Eye (tissue), 1 donor: ENCODE measurements around the gene TMEM131.
"Not testable (repeated sequence)": the region's sequence is repeated elsewhere in the genome, so short reads cannot be mapped to it uniquely, and the experiment has no call there.

ENCODE experiments used
- DNase-seq: peaks from one replicate; pipeline ENCODE4 v3.0.0-alpha.2; 2015

TMEM131 gene

GRCh38 chr2:97848306-97848705, 147.4 kb downstream of the TMEM131 start:
- DNase-seq, result no peak

- DNase-seq, result not testable (repeated sequence)
These were observed 149.0 kb downstream of the TMEM131 start for GRCh38 chr2:97846716-97847115.

- DNase-seq, result no peak
These were observed 149.9 kb downstream of the TMEM131 start for GRCh38 chr2:97845818-97846217.

GRCh38 chr2:97845133-97845532, 150.6 kb downstream of the TMEM131 start:
- DNase-seq, result no peak

DNA sequence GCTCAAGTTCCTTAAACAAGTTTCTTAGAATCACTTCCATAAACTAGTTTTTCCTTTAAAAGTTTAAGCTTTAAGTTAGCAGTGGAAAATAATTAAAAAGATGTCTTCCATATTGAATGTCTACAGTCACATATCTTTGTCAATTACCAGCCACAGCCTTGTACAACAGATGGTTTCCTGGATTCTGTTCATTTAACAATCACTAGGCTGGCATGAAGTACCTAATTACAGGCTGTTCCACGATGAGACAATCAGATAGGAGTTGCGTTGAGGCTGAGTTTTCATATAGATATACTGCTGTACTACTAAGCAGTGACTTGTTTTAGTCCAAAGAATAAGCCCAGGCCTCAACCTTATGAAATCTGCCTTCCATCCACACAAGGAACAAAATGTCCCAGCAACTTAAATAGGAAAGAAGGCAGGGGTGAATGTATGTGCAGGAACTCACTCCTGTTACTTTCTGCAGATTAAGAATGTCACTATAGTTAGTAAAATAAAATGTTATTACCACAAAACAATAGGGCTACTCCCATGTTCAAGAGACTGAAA, 151.4 kb downstream of the TMEM131 start:
- peak; percentile 10 for DNase-seq

- DNase-seq, result no peak
These were observed 155.6 kb downstream of the TMEM131 start for GRCh38 chr2:97840198-97840597.

DNA sequence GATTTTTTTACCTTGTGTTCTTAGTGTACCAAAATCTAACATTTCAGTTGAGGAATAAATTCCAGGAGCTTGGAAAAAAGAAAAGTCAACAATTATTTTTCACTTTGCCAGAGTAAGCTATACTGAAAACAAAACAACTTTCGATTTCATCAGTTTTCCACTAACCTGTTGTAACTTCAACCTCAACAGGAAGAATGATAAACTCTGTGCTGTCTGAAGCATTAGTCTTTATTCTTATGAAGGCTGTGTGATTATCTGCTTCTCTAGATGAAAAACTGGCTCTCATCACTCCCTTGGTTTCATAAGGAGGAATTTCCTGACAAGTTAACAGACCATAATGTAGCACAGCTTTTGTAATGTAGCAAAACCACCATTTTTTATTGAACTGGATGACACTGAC, 161.1 kb downstream of the TMEM131 start:
- no peak for DNase-seq

DNA sequence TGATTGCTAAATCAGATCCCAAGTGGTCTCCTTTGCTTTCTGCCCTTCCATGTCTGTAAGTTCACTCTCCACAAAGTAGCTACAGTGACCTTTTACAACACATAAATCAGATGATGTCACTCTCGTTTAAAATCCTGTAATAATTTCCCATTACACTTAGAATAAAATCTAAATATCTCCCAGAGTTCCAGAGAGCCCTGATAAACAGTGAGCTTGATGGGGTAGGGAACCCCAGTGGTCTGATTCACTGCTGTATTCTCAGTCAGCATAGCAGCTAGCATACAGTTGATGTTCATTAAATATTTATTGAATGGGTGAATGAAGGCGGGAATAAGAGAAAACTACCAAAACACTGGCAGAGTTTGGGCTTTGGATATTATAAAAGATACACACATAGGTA, 164.6 kb downstream of the TMEM131 start:
- DNase-seq, result peak; percentile 9

- not testable (repeated sequence) for DNase-seq
These were observed 166.5 kb downstream of the TMEM131 start for GRCh38 chr2:97829255-97829654.

GRCh38 chr2:97827013-97827412, 168.7 kb downstream of the TMEM131 start:
- DNase-seq, result not testable (repeated sequence)

DNA sequence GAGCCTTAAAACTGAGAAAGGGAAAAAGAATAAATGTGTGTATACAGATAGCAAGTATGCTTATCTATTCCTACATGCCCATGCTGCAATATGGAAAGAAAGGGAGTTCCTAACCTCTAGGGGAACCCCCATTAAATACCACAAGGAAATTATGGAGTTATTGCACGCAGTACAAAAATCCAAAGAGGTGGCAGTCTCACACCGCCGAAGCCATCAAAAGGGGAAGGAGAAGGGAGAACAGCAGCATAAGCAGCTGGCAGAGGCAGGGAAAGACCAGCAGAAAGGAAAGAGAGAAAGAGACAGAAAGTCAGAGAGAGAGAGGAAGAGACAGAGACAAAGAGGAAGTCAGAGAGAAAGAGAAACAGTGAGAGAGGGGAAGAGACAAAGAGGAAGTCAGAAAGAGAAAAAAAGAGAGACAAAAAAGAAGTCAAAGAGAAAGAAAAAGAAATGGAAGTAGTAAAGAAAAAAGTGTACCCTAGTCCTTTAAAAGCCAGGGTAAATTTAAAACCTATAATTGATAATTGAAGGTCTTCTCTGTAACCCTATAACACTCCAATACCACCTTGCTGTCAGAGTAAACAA, 169.4 kb downstream of the TMEM131 start:
- DNase-seq, result not testable (repeated sequence)

GRCh38 chr2:97824011-97824410, 171.7 kb downstream of the TMEM131 start:
- DNase-seq, result not testable (repeated sequence)

GRCh38 chr2:97821862-97822261, 173.9 kb downstream of the TMEM131 start:
- not testable (repeated sequence) for DNase-seq

GRCh38 chr2:97819754-97820153, 176.0 kb downstream of the TMEM131 start:
- DNase-seq, result no peak

DNA sequence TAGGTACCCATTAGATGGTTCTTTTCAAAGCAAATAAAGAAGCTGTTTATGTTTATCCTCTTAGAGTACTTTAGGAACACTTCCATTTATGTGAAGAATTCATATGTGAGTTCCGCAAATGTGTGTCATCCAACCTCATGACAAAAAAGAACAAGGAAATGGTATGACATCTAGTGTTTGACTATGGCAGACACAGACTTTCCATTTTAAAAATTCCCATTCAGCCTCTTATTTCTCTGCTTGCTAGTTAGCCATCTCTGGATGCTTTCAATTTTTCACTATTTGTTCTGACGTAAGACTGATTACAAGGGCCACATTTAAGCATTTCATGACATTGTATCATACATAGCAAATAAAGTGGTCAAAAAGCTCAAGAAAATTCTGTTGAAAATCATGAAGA, 179.3 kb downstream of the TMEM131 start:
- DNase-seq, result no peak

- no peak for DNase-seq
These were observed 182.8 kb downstream of the TMEM131 start for GRCh38 chr2:97812931-97813330.

- no peak for DNase-seq
These were observed 186.9 kb downstream of the TMEM131 start for GRCh38 chr2:97808816-97809215.

GRCh38 chr2:97806738-97807618, 188.8 kb downstream of the TMEM131 start:
- peak; percentile 88 for DNase-seq

DNA sequence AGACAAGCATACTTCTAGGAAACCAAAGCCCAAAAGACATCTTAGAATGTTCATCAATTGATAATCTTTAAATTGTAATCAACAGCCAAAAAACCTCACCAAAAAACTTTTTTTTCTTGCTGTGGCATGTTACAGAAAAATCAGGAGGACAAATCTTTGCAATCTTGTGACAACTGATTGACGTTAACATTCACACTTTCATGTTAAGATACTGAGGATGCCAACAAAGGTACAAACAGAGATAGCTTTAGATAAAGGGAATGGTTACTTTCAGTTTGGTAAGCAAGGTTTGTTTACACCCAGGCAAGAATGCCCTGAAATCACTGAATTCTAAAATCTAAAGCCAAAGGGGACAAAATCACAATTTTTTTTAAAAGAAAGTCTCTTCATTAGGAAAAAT, 190.0 kb downstream of the TMEM131 start:
- no peak for DNase-seq

DNA sequence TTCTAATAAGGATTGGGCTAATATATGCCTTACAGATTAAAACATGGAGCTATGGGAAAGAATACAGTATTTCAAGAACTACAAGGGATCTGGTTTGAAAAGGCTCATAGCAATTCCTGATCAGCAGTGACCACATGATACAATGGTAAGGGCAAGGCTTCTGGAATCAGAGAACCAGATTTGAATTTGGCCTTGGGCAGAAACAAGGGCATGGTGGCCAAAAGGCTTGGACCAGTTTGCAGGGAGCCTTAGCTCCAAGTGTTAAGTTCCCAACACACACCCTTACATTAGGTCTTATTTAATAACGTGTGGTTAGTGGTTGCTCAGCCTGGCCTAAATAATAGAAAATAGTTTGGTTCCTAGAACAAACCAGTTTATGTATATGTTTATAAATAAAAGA, 194.7 kb downstream of the TMEM131 start:
- no peak for DNase-seq

- no peak for DNase-seq
These were observed 197.3 kb downstream of the TMEM131 start for GRCh38 chr2:97798416-97798815.

DNA sequence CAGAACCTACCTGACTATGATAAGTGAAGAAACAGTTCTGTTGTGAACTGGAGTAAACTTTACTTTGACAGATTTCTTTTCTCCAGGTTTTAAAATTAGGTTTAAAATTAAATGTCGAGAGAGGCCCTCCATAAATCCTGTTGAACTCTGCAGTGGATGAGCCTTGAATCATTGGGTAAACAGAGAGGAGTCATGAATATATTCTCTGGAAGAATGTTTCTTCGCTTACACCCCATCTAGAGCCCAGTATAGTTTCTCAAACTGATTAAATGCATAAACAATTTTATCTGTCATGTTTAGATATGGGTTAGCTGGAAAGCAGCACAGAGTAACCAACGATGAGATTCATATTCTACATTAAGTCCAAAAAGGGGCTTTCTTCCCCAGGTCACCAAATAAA, 198.4 kb downstream of the TMEM131 start:
- DNase-seq, result no peak

DNA sequence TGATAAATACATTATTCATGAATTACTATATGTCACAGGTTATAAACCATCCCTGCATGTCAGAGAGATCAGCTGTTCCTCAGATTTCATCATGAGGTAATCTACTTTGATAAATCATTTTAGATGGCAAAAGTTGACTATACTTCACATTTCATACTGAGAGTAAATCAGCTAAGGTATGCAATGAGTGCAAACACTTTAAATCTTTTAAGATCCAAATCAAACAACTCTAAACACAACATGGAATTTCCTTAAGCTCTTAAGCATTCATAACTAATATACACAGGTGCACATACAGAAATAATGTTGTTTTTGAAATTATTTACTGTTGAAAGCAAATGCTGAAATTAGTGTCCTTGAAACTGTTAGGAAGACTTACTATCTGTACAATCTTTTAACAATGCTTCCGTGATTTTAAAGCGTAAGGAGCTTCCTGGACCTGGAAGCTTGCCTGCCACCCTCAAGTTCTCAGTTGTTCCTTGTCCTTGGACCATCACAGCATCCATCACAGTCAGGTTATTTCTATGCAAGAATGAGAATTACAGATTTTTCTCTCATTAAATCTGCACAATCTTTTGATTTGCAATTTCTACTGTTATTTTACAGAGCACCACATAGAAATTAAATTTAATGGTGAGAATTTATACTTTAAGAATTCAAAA, 199.2 kb downstream of the TMEM131 start:
- no peak for DNase-seq

DNA sequence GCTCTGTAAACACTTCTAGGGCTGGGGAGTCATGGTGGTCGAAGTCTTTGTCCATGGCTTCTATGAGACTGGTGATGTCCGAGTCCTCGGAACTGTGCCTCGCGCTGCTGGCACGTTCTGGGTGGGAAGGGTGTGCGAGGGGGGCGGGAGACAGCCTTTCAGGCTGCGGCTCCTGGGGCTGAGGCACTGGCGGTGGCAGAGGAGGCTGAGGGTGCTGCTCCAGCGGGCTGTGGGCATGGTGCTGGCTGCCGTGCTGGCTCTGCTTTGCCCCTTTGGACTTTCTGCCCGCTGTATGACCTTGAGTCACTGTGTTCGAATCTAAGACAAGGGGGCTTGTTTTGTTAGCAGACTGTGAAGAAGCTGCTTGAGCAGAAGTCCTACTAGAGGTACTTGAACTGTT, 203.3 kb downstream of the TMEM131 start:
- DNase-seq, result no peak
